WI38 (cell line): ENCODE measurements around the gene C1QTNF6.
A peak's percentile ranks its signal among the peaks of the same experiment; 100 is the strongest.

Experiments
- H3K4me3 ChIP-seq: 2 replicates; pipeline ENCODE4 v1.5.1; 2011; ENCODE audit warnings: low read depth, mild to moderate bottlenecking, control low read depth, low read length
- CTCF ChIP-seq: IDR thresholded peaks from 2 replicates; pipeline ENCODE4 v1.5.1; 2012; ENCODE audit warnings: low read depth, mild to moderate bottlenecking, control low read depth, low read length

C1QTNF6 gene

GRCh38 chr22:37167176-37167980, 20.7 kb downstream of the C1QTNF6 start:
- no peak for TF ChIP-seq CTCF
- H3K4me3 ChIP-seq, result no peak overlapping the region

- H3K4me3 ChIP-seq, result no peak overlapping the region
- TF ChIP-seq CTCF, result peak; percentile 76
These were observed 21.4 kb downstream of the C1QTNF6 start for GRCh38 chr22:37166675-37167066.

DNA sequence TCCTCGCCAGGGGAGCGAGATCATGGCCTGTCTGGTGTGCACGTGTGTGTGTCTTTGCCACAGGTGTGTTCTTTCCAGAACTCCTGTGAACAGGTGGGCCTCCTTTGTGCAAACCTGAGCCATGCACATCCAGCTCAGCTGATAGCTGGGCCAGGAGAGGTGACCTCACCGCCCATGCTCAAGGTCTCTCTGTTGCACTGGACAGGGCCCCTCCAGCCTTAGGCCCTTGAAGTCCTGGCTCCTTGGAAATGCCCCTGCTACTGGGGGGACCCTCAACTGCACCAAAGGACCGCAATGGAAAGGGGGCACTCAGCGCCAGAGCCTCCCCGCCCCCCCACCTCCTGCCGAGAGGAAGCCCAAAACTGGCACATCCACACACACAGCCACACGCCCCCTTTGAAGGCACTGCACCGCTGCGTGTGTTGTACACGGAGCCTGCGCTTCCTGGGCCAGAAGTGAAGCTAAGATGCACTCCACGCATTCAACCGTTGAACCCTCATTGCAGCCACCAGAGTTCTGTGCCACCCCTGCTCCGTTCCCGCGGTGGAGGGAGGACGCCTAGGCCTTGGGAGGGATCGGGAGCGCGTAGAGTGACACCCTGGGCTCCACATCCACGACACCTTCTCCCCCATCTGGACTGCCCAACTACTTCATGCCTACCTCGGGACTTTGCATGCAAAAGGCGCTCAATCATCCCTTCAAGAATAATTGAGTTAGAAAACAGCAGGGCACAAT, 21.9 kb downstream of the C1QTNF6 start:
- no peak overlapping the region for H3K4me3 ChIP-seq
- TF ChIP-seq CTCF, result no peak

- no peak for TF ChIP-seq CTCF
- no peak overlapping the region for H3K4me3 ChIP-seq
These were observed 23.0 kb downstream of the C1QTNF6 start for GRCh38 chr22:37165066-37165465.

- H3K4me3 ChIP-seq, result no peak overlapping the region
- TF ChIP-seq CTCF, result no peak
These were observed 23.6 kb downstream of the C1QTNF6 start for GRCh38 chr22:37164505-37164887.

GRCh38 chr22:37163575-37164504, 24.2 kb downstream of the C1QTNF6 start:
- no peak overlapping the region for H3K4me3 ChIP-seq

More at GRCh38 chr22:37163575-37164504, 24.2 kb downstream of the C1QTNF6 start:
- no peak for TF ChIP-seq CTCF
